GM08714 (cell line): ENCODE data around the gene RTEL1.

Experiments
- H3K4me3 ChIP-seq: fragments of 200-500 bp; sonication (Bioruptor generic); 2 replicates; pipeline ENCODE4 v1.5.1; 2014; ENCODE audit warnings: mild to moderate bottlenecking, low read length, inconsistent platforms
- ZNF274 ChIP-seq: IDR thresholded peaks from 2 replicates; pipeline ENCODE4 v1.6.1; 2012; ENCODE audit warnings: mild to moderate bottlenecking, low read depth, low read length

The RTEL1 gene

DNA sequence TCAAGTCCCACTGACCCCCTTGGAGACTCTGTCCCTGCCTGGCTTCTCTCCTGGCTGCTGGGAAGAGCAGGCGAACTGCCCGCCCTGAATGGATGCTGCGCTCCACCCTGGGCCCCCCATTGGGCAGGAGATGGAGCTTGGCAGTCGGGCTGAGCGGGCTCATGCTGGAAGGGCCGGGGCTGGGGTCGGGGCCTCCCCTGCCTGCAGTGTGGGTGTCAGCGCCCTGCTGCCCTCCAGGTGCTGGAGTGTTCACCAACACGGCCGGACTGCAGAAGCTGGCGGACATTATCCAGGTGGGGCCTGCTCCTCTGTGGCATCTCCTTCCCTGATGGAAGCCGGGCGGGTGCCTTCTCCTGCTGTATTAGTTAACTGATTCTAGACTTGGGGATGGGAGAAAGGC lies 22.3 kb downstream of the RTEL1 start:
- TF ChIP-seq ZNF274 = no peak
- H3K4me3 ChIP-seq = no peak overlapping the region

DNA sequence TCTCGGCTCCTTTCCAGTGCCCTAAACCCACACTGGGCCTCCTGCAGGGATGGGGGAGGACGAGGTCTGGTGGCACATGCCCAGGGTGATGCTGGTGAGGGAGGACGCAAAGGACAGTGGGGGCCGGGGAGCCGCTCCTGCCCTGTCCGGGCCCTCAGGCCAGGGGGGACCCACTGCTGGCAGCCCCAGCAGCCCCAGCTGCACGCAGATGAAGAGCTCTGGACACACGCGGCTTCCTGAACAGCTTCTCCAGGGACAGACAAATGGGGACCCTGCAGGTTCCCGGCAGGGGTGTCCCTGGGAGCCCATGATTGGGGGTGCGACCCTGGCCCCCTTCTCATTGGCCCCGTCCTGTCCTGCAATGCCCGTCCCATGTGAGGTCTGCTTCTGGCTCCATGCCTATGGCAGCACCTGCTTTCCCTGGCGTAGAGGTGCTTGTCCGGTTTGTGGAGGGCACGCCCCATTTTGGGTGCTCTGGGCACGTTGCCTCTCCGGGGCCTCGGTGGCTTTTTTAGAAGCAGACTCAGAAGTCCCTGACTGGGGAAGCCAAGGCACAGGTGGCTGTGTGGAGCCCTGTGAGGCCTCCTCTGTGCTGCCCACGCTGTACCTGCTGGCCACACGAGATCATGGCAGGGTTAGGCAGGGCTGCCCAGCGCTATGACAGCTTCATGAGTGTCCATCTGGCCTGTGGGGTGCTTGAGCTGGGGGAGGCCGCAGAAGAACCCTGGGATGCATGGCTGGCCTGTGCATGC lies 22.9 kb downstream of the RTEL1 start:
- TF ChIP-seq ZNF274 = no peak
- no peak overlapping the region for H3K4me3 ChIP-seq

DNA sequence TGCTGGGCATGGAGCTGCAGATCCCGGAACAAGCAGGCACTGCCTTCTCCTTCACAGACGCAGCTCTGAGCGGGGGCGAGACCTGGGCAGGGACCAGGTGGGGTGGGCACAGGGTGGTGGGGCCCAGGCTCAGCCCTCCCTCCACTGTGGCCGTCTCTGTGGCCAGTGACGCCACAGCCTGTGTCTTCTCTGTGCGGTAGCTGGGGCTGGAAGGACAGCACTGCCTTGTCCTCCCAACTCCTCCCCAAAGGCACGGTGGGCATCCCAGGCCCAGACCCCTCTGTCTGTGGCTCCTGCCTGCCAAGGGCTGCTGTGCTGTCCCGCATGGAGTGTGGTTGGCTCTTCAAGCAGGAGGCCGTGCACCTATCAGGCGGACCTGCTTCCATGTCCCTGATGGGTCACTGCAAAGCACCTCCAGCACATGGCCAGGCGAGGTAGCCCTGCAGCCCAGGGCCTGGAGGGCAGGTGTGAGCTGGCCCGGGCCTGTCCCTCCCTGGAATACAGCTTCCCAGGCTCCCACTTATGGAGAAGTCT lies 23.6 kb downstream of the RTEL1 start:
- no peak overlapping the region for H3K4me3 ChIP-seq
- TF ChIP-seq ZNF274 = no peak

DNA sequence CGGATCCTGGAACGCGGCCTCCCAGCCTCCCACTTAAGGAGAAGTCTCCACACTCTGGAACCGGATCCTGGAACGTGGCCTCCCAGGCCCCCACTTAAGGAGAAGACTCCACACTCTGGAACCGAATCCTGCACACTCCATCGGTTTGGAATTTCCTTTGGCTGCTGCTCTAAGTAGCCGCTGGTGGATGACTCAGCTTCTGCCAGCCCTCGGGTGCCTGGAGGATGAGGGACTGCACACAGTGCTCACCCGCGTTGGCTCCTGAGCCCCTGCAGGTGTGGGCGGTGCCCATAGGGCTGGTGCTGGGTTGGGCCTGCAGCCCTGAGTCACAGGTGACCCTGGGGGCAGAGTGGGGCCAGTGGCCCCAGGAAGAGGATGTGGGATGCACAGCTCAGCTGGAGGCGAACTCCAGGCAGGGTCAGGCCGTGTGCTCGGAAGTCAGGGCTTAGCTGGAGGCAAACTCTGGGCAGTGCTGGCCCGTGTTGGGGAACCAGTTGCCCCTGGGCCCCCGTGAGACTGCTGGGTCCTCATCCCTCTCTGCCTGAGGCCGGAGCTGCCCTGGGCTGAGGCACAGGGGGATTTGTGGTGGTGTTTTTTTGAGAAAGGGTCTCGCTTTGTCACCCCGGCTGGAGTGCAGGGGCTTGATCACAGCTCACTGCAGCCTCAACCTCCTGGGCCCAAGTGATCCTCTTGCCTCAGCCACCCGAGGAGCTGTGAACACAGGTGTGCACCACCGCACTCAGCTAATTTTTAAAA lies 24.4 kb downstream of the RTEL1 start:
- no peak for TF ChIP-seq ZNF274
- H3K4me3 ChIP-seq = no peak overlapping the region

DNA sequence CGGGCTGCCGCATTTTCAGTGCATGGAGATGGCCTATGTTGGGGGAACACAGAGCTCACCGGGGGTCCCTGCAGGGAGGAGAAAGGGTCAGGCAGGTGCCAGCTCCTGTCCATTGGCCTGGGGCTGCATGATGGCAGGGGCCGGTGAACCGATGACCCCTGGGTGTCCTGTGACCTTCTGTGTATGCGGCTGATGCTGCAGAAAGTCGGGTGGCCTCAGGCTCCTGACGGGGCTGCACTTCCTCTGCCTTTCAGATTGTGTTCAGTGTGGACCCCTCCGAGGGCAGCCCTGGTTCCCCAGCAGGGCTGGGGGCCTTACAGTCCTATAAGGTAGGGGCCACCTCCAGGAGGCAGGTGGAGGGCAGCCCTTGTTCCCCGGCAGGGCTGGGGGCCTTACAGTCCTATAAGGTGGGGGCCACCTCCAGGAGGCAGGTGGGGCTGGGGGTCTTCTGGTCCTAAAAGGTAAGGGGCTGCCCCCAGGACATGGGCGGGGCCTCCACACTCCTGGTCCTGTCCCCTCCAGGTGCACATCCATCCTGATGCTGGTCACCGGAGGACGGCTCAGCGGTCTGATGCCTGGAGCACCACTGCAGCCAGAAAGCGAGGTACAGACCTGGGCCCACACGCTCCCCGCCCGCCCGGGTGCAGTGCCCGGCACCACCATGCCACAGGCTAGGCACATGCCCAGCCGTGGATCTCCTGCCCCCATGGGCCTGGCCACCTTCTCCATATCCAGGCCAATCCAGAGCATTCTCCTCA lies 27.3 kb downstream of the RTEL1 start:
- no peak for TF ChIP-seq ZNF274
- no peak overlapping the region for H3K4me3 ChIP-seq

DNA sequence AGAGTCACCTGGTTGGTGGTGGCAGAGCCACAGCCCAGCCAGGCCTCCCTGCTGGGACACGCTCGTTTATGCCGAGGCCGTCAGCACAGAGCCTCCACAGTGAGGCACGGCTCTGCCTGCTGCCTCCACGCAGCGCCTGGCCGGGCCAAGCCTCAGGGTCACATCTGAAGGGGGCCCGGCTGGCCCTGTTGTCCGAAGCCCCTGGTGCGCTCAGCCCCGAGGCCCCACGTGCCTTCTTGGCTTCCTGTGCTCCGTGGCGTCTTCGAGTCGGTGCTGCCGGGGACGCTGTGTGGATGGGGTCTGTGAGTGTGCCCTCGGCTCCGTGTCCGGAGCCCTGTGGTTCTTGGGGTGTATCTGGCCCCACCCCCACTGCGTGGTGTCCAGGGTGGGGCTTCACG lies 28.0 kb downstream of the RTEL1 start:
- no peak for TF ChIP-seq ZNF274
- no peak overlapping the region for H3K4me3 ChIP-seq

DNA sequence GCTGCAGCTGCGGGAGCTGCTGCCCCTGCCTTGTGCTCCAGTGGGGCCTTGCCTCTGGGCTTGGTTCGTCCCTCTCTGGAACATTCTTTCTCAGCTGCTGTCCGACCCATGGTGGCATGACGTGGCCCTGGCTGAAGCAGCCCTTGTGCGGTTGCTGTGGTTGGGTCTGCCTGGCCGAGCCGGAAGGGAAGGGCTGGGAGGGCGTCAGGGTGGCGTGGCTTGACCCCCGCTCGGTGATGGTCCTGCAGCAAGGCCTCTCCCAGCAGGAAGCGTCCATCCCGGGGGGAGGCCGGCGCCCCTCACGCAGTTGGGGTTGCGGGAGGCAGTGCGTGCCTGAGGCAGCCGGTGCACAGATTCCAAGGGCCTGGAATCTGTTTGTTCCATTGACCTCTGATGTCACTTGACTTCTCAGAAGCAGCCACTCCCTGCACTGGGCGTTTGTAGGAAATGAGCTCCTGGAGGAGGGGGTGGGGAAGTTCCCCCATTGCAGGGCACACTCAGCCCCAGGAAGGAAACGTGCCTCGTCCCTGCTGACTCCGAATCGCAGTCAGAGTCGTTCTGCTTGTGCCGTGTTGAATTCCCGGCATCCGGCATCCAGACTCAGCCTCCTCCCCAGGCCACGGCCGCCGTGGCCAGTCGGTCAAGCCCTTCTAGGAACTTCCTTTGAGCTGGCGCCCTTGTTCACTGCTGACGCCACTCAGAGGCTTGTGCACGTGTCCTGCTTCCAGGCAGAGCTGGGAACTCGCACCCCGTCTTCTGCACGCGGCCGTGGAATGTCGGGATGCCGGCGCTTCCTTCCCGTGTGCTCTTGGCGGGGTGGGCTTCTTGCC lies 28.6 kb downstream of the RTEL1 start:
- no peak for TF ChIP-seq ZNF274

DNA sequence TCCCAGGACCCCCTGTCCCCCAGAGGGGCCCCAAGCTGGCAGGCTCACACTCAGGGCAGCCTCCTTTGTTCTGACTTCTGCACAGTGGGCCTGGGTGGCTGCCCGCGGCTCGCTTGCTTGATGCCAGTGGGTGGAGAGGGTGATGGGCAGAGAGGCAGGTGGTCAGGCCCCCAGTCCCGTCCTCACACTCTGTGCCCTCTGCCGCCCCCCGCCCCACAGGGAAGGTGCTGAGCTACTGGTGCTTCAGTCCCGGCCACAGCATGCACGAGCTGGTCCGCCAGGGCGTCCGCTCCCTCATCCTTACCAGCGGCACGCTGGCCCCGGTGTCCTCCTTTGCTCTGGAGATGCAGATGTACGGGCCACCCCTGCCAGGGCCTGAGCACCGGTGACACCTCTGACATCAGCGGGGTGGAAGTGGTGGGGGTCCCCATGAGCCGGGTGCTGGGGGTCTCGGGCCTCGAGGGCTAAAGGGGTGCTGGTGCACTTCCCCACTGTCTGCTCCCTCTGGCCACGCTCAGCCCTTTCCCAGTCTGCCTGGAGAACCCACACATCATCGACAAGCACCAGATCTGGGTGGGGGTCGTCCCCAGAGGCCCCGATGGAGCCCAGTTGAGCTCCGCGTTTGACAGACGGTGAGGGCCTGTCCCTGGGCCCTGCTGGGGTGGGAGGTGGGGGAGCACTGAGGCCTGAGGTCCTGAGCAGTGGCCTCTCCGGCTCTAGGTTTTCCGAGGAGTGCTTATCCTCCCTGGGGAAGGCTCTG lies 29.5 kb downstream of the RTEL1 start:
- TF ChIP-seq ZNF274 = no peak
- no peak overlapping the region for H3K4me3 ChIP-seq

More for the DNA sequence above, 28.6 kb downstream of the RTEL1 start:
- no peak overlapping the region for H3K4me3 ChIP-seq

DNA sequence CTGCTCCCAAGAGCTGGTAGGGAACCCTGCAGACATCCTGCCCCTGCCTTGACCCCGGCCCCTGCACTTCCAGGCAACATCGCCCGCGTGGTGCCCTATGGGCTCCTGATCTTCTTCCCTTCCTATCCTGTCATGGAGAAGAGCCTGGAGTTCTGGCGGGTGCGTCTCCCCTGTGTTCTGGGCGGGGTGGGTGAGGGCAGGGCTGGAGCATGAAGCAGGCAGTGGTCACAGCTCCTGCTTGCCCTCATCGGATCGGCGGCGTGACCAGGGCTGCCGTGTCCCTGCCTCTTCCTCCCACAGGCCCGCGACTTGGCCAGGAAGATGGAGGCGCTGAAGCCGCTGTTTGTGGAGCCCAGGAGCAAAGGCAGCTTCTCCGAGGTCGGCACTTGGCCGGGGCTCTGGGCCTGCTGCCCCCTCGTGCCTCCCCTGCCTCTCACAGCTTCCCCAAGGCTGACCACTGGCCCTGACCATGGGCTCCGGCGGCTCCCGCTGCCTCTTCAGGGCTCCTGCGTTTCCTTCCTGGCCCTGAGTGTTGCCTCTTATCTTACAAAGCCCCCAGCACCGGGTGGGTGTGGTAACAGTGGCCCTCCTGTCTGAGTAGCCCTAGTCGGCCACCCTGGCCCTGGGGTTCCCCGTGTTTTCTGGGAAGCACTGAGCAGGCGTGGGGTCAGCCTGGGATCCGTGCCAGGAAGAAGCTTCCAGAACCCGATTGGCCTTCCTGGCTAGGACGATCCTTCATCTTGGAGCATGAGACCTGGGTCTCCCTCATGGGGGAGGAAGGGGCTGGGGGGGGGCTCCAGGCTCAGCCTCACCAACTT lies 30.3 kb downstream of the RTEL1 start:
- no peak for TF ChIP-seq ZNF274
- H3K4me3 ChIP-seq = no peak overlapping the region

DNA sequence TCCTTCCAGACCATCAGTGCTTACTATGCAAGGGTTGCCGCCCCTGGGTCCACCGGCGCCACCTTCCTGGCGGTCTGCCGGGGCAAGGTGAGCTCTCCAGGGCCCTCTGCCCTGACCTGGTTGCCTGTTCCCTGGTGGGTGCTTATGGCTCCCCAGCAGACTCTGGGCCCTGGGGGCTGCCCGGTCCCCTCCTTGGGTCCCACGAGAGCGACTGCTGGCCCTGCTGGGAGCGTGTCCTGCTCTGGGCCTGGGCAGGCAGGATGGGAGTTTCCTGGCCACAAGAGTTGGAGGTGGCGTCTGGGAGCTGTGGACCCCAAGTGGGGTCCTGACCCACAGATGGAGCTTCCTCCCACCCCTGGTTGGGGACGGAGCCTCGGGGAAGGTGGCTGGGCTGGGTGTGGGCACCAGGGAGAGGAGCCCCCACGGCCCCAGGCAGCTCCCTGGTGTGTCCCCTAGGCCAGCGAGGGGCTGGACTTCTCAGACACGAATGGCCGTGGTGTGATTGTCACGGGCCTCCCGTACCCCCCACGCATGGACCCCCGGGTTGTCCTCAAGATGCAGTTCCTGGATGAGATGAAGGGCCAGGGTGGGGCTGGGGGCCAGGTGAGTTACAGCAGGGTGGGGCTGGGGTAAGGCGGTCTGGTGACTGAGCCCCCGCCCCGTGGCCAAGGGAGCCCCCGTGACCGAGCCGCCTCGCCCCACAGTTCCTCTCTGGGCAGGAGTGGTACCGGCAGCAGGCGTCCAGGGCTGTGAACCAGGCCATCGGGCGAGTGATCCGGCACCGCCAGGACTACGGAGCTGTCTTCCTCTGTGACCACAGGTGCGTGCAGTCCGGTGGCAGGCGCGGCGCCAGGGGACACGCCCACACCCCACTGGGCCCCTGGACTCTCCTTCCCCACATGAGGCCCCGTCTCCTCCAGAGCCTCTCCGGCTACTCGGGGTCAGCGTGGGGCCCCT lies 31.2 kb downstream of the RTEL1 start:
- H3K4me3 ChIP-seq = no peak overlapping the region
- TF ChIP-seq ZNF274 = no peak
